ENCODE data around the gene SERPINB11. TPM values are rescaled to one million over a fixed set of nuclear protein-coding genes. Genes with fewer than 3 reads are reported as not detected.
"Not testable (repeated sequence)": the region's sequence is repeated elsewhere in the genome, so short reads cannot be mapped to it uniquely, and the experiment has no call there.

SERPINB11 gene
- not detected in 2 replicates for total RNA-seq (2022)
- Bru-seq, nascent RNA: not detected
- not detected for BruChase-seq, experiment 1, labeled RNA remaining after a 2-hour chase
- not detected for BruChase-seq, experiment 2, labeled RNA remaining after a 6-hour chase
- long read RNA-seq: 0 reads

GRCh38 chr18:63702660-63703059 is at the start of gene SERPINB11:
Gene SERPINB11, plus strand, starts transcription at chr18:63702960. Its CDS starts 7,234 bp downstream, at chr18:63710194.
- ChIA-PET CTCF (no interaction called here), POLR2A (no interaction called here)
- DNase-seq: no peak
- no peak within 1 kb of the TSS for H3K4me3 ChIP-seq (ENCODE audit: low read depth, low read length)
- Mint-ChIP-seq H3K9me3 (ENCODE audit: unreplicated experiment) (no peaks in the 10 kb centered on the region), H3K4me3 (ENCODE audit: unreplicated experiment) (no peak within 1 kb of the TSS), H3K4me1 (ENCODE audit: low read depth, unreplicated experiment) (no peaks in the 10 kb centered on the region), H3K27ac (ENCODE audit: unreplicated experiment) (no peak within 1 kb of the TSS), H3K36me3 (ENCODE audit: insufficient read depth, unreplicated experiment) (no peaks in the 10 kb centered on the region), H3K27me3 (ENCODE audit: insufficient read depth, unreplicated experiment) (peaks cover 5% of the 10 kb centered on the region)
- no peaks in the 10 kb centered on the region for H3K4me1 ChIP-seq
- H3K36me3 ChIP-seq (ENCODE audit: control insufficient read depth, insufficient read depth, low read length): no peaks in the 10 kb centered on the region
- intact Hi-C loops (cut with micrococcal nuclease; ENCODE audit: unreplicated experiment): no loop called here
- no TSS peak for BruUV-seq (replicated peaks)
- H3K27me3 ChIP-seq (replicated peaks; ENCODE audit: control insufficient read depth, insufficient read depth, low read length): no peaks in the 10 kb centered on the region
- no peaks in the 10 kb centered on the region for H3K9me3 ChIP-seq
- TF ChIP-seq CTCF (IDR thresholded peaks at IDR 0.05; ENCODE audit: insufficient read depth in 1 of 2, low read depth in 1 of 2, low read length in 1 of 2, severe bottlenecking in 1 of 2, unreplicated experiment in 1 of 2): no peak

- CTCF ChIA-PET; H3K36me3 Mint-ChIP-seq (ENCODE audit: insufficient read depth, unreplicated experiment); POLR2A ChIA-PET; H3K4me3 Mint-ChIP-seq (ENCODE audit: unreplicated experiment); H3K27me3 Mint-ChIP-seq (ENCODE audit: insufficient read depth, unreplicated experiment); H3K27ac Mint-ChIP-seq (ENCODE audit: unreplicated experiment); H3K36me3 ChIP-seq (ENCODE audit: control insufficient read depth, insufficient read depth, low read length); H3K4me1 ChIP-seq; H3K4me3 ChIP-seq (ENCODE audit: low read depth, low read length); DNase-seq; H3K9me3 Mint-ChIP-seq (ENCODE audit: unreplicated experiment); H3K4me1 Mint-ChIP-seq (ENCODE audit: low read depth, unreplicated experiment); BruUV-seq (replicated peaks); H3K27me3 ChIP-seq (replicated peaks; ENCODE audit: control insufficient read depth, insufficient read depth, low read length); H3K9me3 ChIP-seq; intact Hi-C loops (cut with micrococcal nuclease; ENCODE audit: unreplicated experiment): not testable (repeated sequence)
Observed at GRCh38 chr18:63658920-63659319, 43.8 kb upstream of the SERPINB11 start.

- H3K27me3 Mint-ChIP-seq (ENCODE audit: insufficient read depth, unreplicated experiment); H3K4me1 Mint-ChIP-seq (ENCODE audit: low read depth, unreplicated experiment); intact Hi-C loops (cut with micrococcal nuclease; ENCODE audit: unreplicated experiment); H3K36me3 Mint-ChIP-seq (ENCODE audit: insufficient read depth, unreplicated experiment); H3K9me3 Mint-ChIP-seq (ENCODE audit: unreplicated experiment); H3K27me3 ChIP-seq (replicated peaks; ENCODE audit: control insufficient read depth, insufficient read depth, low read length); H3K36me3 ChIP-seq (ENCODE audit: control insufficient read depth, insufficient read depth, low read length); POLR2A ChIA-PET; H3K4me1 ChIP-seq; H3K4me3 ChIP-seq (ENCODE audit: low read depth, low read length); DNase-seq; BruUV-seq (replicated peaks); H3K4me3 Mint-ChIP-seq (ENCODE audit: unreplicated experiment); CTCF ChIA-PET; H3K9me3 ChIP-seq; H3K27ac Mint-ChIP-seq (ENCODE audit: unreplicated experiment): not testable (repeated sequence)
Observed at GRCh38 chr18:63661750-63662149, 41.0 kb upstream of the SERPINB11 start, which contains the start of gene SERPINB3. Gene SERPINB3, minus strand, starts transcription at chr18:63661893. Its CDS starts 677 bp downstream, at chr18:63661216.

GRCh38 chr18:63664571-63664970 is 38.2 kb upstream of the SERPINB11 start:
- CTCF ChIA-PET: no interaction called here
- H3K36me3 ChIP-seq (ENCODE audit: control insufficient read depth, insufficient read depth, low read length): no peaks in the 10 kb centered on the region
- Mint-ChIP-seq H3K4me1 (ENCODE audit: low read depth, unreplicated experiment) (no peaks in the 10 kb centered on the region), H3K27ac (ENCODE audit: unreplicated experiment) (no peak overlapping the region), H3K36me3 (ENCODE audit: insufficient read depth, unreplicated experiment) (no peaks in the 10 kb centered on the region), H3K4me3 (ENCODE audit: unreplicated experiment) (no peak overlapping the region), H3K27me3 (ENCODE audit: insufficient read depth, unreplicated experiment) (peaks cover 2% of the 10 kb centered on the region), H3K9me3 (ENCODE audit: unreplicated experiment) (peaks cover 15% of the 10 kb centered on the region)
- no peak for DNase-seq
- intact Hi-C loops (cut with micrococcal nuclease; ENCODE audit: unreplicated experiment): no loop called here
- no peak for TF ChIP-seq CTCF (IDR thresholded peaks at IDR 0.05; ENCODE audit: insufficient read depth in 1 of 2, low read depth in 1 of 2, low read length in 1 of 2, severe bottlenecking in 1 of 2, unreplicated experiment in 1 of 2)
- POLR2A ChIA-PET: no interaction called here
- H3K4me3 ChIP-seq (ENCODE audit: low read depth, low read length): no peak overlapping the region
- H3K27me3 ChIP-seq (replicated peaks; ENCODE audit: control insufficient read depth, insufficient read depth, low read length): no peaks in the 10 kb centered on the region
- H3K4me1 ChIP-seq: no peaks in the 10 kb centered on the region
- no TSS peak for BruUV-seq (replicated peaks)
- no peaks in the 10 kb centered on the region for H3K9me3 ChIP-seq

Measured in Caco-2 (cell line).